Activated CD8-positive, alpha-beta T cell treated with anti-CD3 and anti-CD28 coated beads for 36 hours (primary cell): Measurements from ENCODE around the gene C2orf49. TPM values are rescaled to one million over a fixed set of nuclear protein-coding genes. Genes with fewer than 3 reads are reported as not detected.

Experiments used
- ATAC-seq: fragments of 200-7000 bp; cut with Tn5 transposase; one replicate; pipeline ENCODE4 v1.10.0; 2021; ENCODE audit warnings: mild to moderate bottlenecking, moderate library complexity
- CTCF ChIA-PET: fragments of 350-600 bp; sonication (Branson Sonifier 250); formaldehyde crosslinking; loops from one replicate; lab custom pipeline; 2021; ENCODE audit warnings: antibody characterized with exemption; lab: Charles Lee
- POLR2A ChIA-PET: fragments of 350-600 bp; sonication (Branson Sonifier 250); formaldehyde crosslinking; loops from one replicate; lab custom pipeline; 2021; ENCODE audit warnings: antibody characterized with exemption; lab: Charles Lee
- DNase-seq: peaks from one replicate; pipeline ENCODE4 v3.0.0-alpha.2; 2020
- H3K27ac Mint-ChIP-seq: one replicate; pipeline ENCODE4 v1.8.0; 2021; ENCODE audit warnings: mild to moderate bottlenecking, mixed read lengths
- H3K27me3 Mint-ChIP-seq: one replicate; pipeline ENCODE4 v1.8.0; 2021; ENCODE audit warnings: mixed read lengths
- H3K36me3 Mint-ChIP-seq: one replicate; pipeline ENCODE4 v1.8.0; 2021; ENCODE audit warnings: low read depth, mixed read lengths
- H3K4me1 Mint-ChIP-seq: one replicate; pipeline ENCODE4 v1.8.0; 2021; ENCODE audit warnings: low read depth, mixed read lengths
- H3K4me3 Mint-ChIP-seq: one replicate; pipeline ENCODE4 v1.8.0; 2021; ENCODE audit warnings: mild to moderate bottlenecking, moderate library complexity, mixed read lengths
- H3K9me3 Mint-ChIP-seq: one replicate; pipeline ENCODE4 v1.8.0; 2021; ENCODE audit warnings: mixed read lengths
- intact Hi-C: fragments of 100-400 bp; cut with micrococcal nuclease; formaldehyde crosslinking; loops from one replicate; pipeline ENCODE4 v1.10.0; 2022
- total RNA-seq, 2 experiments: library from RNA; stranded (reverse); gene quantifications; one replicate each; pipeline ENCODE4 v1.2.3, GENCODE V29; 2021
- TF ChIP-seq, protein P1 (sequence below): fragments of 200-600 bp; IDR thresholded peaks from one replicate; pipeline ENCODE4 v1.8.0; 2022; ENCODE audit warnings: antibody characterized with exemption, mild to moderate bottlenecking

The C2orf49 gene
- total RNA-seq, result 10 to 100 TPM; 22.3 to 23.3 TPM

DNA sequence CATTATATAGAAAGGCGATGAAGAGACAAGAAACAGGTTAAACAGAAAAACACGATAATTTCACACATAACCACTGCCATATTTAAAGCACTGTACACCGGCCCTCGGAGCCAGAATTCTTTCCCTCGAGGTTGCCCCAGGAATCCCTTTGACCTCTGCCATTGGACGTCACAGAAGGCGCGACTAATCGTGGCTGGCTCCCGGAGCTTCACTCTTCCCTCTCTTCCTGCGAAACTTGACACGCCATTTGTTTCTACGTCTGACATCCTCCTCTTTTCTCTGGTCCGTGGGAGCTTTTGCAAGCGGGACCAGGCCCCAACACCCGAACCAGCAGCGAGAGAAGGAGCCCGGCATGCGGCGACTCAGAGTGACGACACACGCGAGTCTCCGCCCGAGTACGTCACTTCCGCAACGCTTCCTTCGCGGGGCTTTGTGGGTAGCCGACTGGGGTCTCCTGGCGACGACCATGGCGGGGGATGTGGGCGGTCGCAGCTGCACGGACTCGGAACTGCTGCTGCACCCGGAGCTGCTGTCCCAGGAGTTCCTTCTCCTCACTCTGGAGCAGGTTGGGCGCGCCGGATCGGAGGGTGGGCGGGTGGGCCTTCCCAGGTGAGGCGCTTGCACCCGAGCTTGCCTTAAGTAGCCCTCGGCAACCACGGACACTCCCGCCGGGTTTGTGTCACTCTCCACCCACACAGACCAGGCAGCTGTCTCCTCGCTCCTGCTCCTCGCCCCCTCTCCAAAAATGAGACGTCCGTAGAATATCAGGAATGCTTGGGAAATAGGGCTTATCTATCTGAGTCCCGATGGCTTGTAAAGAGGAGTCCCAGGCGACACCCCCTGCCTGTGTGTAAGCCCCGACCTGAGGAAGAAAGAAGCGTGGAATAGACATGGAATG lies at the start of gene C2orf49:
C2orf49 (plus strand) TSS at position 419 of the 898 bp plus-strand sequence; CDS start at position 467, 48 bp downstream.
- Mint-ChIP-seq H3K4me1 (peaks cover 30% of the 10 kb centered on the region), H3K27me3 (no peaks in the 10 kb centered on the region), H3K9me3 (no peaks in the 10 kb centered on the region), H3K27ac (peak within 1 kb of the TSS; percentile 100), H3K36me3 (peaks cover 19% of the 10 kb centered on the region), H3K4me3 (peak within 1 kb of the TSS; percentile 96)
- TF ChIP-seq, protein P1, sequence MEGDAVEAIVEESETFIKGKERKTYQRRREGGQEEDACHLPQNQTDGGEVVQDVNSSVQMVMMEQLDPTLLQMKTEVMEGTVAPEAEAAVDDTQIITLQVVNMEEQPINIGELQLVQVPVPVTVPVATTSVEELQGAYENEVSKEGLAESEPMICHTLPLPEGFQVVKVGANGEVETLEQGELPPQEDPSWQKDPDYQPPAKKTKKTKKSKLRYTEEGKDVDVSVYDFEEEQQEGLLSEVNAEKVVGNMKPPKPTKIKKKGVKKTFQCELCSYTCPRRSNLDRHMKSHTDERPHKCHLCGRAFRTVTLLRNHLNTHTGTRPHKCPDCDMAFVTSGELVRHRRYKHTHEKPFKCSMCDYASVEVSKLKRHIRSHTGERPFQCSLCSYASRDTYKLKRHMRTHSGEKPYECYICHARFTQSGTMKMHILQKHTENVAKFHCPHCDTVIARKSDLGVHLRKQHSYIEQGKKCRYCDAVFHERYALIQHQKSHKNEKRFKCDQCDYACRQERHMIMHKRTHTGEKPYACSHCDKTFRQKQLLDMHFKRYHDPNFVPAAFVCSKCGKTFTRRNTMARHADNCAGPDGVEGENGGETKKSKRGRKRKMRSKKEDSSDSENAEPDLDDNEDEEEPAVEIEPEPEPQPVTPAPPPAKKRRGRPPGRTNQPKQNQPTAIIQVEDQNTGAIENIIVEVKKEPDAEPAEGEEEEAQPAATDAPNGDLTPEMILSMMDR, result no peak
- intact Hi-C loops, result no loop called here
- ChIA-PET POLR2A (interaction anchor here (0.5 to 1.7 kb wide), 3 partner anchors 9 to 1004 kb away, joined by 3 to 14 read pairs (median 4); no protein-coding TSS in a partner anchor), CTCF (interaction anchor here (1.0 to 1.3 kb wide), 2 partner anchors 10 to 26 kb away, joined by 3 to 7 read pairs; no protein-coding TSS in a partner anchor)
- ATAC-seq (peak; percentile 91), DNase-seq (peak; percentile 93)

DNA sequence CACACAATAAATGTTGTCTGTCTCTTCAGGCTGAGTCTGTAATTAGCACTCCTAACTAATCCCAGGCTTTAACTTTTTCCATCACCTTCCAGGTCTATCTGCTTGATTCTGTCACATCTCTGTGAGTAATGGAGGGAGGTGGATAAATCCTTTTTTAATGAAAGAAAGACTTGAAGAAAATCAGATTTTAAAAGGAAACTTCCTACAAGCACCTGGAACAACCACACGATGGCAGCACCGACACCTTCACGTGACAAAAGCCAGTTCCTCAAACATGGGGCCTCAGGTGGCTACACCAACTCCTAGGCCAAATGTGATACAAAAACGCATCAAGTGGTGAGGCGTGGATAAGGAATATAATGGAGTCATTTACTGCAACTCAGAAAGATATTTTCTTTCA lies 49.6 kb upstream of the C2orf49 start:
- CTCF ChIA-PET, result interaction anchor here (0.6 to 1.0 kb wide), 10 partner anchors 9 to 52 kb away, joined by 3 to 7 read pairs (median 4); no protein-coding TSS in a partner anchor
- peaks cover 41% of the 10 kb centered on the region for H3K36me3 Mint-ChIP-seq

DNA sequence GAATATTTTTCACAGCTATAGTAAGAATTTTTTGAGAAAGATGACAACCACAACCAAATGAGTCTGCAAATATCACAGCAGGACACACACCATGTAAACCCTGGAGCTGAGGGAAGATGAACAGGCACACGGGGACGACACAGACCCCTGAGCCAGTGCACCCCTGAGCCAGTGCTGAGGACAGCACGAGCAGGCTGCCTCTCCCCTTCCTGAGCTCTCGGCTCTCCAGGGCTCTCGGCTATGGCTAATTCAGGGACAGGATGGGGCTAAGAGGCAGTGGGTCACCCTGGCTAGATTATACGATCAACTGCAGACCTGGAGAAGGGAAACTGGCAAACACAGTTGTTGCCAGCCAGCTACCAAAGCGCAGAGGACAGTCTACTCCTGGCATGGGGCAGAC lies 49.2 kb upstream of the C2orf49 start:
- intact Hi-C loops, result no loop called here
- H3K36me3 Mint-ChIP-seq, result peaks cover 38% of the 10 kb centered on the region
- ChIA-PET POLR2A (no interaction called here), CTCF (interaction anchor here (0.6 to 1.0 kb wide), 10 partner anchors 9 to 52 kb away, joined by 3 to 7 read pairs (median 4); no protein-coding TSS in a partner anchor)
- H3K9me3 Mint-ChIP-seq, result no peaks in the 10 kb centered on the region
- DNase-seq, result no peak
- TF ChIP-seq, protein P1, result peak; percentile 8
- H3K27me3 Mint-ChIP-seq, result no peaks in the 10 kb centered on the region
- no peak overlapping the region for H3K27ac Mint-ChIP-seq
- H3K4me1 Mint-ChIP-seq, result no peaks in the 10 kb centered on the region
- H3K4me3 Mint-ChIP-seq, result no peak overlapping the region
- no peak for ATAC-seq

More for the DNA sequence above, 49.6 kb upstream of the C2orf49 start:
- TF ChIP-seq, protein P1, result peak; percentile 46
- no peak overlapping the region for H3K4me3 Mint-ChIP-seq
- no peaks in the 10 kb centered on the region for H3K9me3 Mint-ChIP-seq
- no peaks in the 10 kb centered on the region for H3K27me3 Mint-ChIP-seq
- POLR2A ChIA-PET, result no interaction called here
- ATAC-seq (peak; percentile 64), DNase-seq (peak; percentile 70)
- H3K4me1 Mint-ChIP-seq, result no peaks in the 10 kb centered on the region
- H3K27ac Mint-ChIP-seq, result no peak overlapping the region
- intact Hi-C loops, result no loop called here

DNA sequence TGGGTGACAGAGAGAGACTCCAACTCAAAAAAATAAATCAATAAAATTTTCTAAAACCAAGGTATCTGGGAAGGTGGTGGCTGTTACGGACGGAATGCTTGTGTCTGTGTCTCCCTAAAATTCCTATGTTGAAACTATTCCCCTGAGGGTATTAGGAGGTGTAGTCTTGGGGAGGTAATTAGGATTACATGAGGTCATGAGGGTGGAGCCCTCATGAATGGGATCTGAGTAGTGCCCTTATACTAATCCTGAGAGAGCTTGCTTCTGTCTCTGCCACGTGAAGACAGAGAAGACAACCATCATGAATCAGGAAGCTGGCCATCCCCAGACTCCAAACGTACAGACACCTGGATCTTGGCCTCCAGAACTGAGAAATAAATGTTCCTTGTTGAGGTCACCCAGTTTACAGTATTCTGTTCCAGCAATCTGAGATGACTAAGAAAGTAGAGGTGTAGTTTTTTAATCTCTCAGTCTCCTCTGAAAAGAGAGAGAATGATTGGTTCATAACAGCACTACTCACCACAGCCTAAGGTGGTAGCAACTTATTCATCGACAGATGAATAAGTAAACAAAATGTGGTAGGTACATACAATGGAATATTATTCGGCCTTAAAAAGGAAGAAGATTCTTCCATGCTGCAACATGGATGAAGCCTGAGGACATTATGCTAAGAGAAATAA lies 46.2 kb upstream of the C2orf49 start:
- intact Hi-C loops, result no loop called here
- no peak overlapping the region for H3K4me3 Mint-ChIP-seq
- H3K4me1 Mint-ChIP-seq, result no peaks in the 10 kb centered on the region
- TF ChIP-seq, protein P1, result no peak
- DNase-seq (no peak), ATAC-seq (no peak)
- no peaks in the 10 kb centered on the region for H3K27me3 Mint-ChIP-seq
- CTCF ChIA-PET, result no interaction called here
- POLR2A ChIA-PET, result no interaction called here
- H3K9me3 Mint-ChIP-seq, result no peaks in the 10 kb centered on the region
- H3K36me3 Mint-ChIP-seq, result peaks cover 34% of the 10 kb centered on the region
- H3K27ac Mint-ChIP-seq, result no peak overlapping the region
